G401 (cell line): ENCODE measurements around the gene SAMD9. TPM values are rescaled to one million over a fixed set of nuclear protein-coding genes. Genes with fewer than 3 reads are reported as not detected.

Source experiments
- DNase-seq: peaks from one replicate; pipeline ENCODE4 v3.0.0-alpha.2; 2015; ENCODE audit warnings: low spot score
- in situ Hi-C: cut with HindIII; loops from 2 replicates; pipeline ENCODE4 v1.10.0; 2016; ENCODE audit warnings: low sequenced_read_pairs, mixed read lengths
- total RNA-seq: library from RNA; depleted of rRNA; stranded (reverse); fragments of >200 nt; shearing (Covaris generic); gene quantifications from 2 replicates; pipeline ENCODE4 v1.2.3, GENCODE V29; 2014; rRNA removed

Gene SAMD9
- total RNA-seq, 1 experiment from 2014 or later, result not detected

DNA sequence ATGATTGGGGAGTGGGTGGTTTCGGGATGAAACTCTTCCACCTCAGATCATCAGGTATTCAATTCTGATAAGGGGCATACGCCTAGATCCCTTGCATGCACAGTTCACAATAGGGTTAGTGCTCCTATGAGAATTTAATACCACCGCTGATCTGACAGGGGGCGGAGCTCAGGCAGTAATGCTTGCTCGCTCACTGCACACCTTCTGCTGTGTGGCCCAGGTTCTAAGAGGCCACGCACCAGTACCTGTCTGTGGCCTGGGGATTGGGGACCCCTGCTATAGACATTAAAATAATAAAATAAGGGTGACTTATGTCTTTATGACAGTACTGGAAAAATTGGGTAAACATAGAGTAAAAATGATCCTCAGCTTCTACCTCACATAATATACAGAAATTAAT is 66.1 kb downstream of the SAMD9 start:
- in situ Hi-C loops, result no loop called here
- no peak for DNase-seq

Other genes with a start within 250 kb of the SAMD9 start
- not detected in 2 replicates for gene SAMD9L, start 30.4 kb upstream of the SAMD9 start, total RNA-seq
- gene HEPACAM2, start 108.5 kb upstream of the SAMD9 start, total RNA-seq, result not detected in 2 replicates
- gene VPS50, start 114.4 kb upstream of the SAMD9 start, total RNA-seq, result 10.6 and 24.6 TPM in 2 replicates